Tibial nerve (tissue), 4 donors: ENCODE measurements around the gene CTRB2.

Source experiments
- CTCF ChIP-seq, 5 experiments: fragments of 200-600 bp in 3 of 5; fragments of 450-650 bp in 2 of 5; sonication (generic) in 3 of 5; IDR thresholded peaks; one replicate each; pipeline ENCODE4 v1.5.1; 2016 to 2019; ENCODE audit warnings: antibody characterized with exemption in 5 of 5, mild to moderate bottlenecking in 3 of 5, moderate library complexity in 2 of 5
- EP300 ChIP-seq, 2 donors: sonication (generic); formaldehyde crosslinking; IDR thresholded peaks; one replicate each; pipeline ENCODE4 v1.6.1; 2017; ENCODE audit warnings: antibody characterized with exemption in 2 of 2, mild to moderate bottlenecking in 1 of 2
- POLR2A ChIP-seq, 2 donors: fragments of 450-650 bp; IDR thresholded peaks; one replicate each; pipeline ENCODE4 v1.6.1; 2017; ENCODE audit warnings: antibody characterized with exemption in 2 of 2, mild to moderate bottlenecking in 2 of 2, moderate library complexity in 2 of 2

GRCh38 chr16:75207831-75208230, 870 bp upstream of the CTRB2 start:
- TF ChIP-seq CTCF (IDR thresholded peaks at IDR 0.05) (no peak), POLR2A (IDR thresholded peaks at IDR 0.05) (no peak), EP300 (IDR thresholded peaks at IDR 0.05) (no peak)
